ENCODE data around the gene RPS27.
A peak's percentile ranks its signal among the peaks of the same experiment; 100 is the strongest.
"Not testable (repeated sequence)": the region's sequence is repeated elsewhere in the genome, so short reads cannot be mapped to it uniquely, and the experiment has no call there.

RPS27 gene

DNA sequence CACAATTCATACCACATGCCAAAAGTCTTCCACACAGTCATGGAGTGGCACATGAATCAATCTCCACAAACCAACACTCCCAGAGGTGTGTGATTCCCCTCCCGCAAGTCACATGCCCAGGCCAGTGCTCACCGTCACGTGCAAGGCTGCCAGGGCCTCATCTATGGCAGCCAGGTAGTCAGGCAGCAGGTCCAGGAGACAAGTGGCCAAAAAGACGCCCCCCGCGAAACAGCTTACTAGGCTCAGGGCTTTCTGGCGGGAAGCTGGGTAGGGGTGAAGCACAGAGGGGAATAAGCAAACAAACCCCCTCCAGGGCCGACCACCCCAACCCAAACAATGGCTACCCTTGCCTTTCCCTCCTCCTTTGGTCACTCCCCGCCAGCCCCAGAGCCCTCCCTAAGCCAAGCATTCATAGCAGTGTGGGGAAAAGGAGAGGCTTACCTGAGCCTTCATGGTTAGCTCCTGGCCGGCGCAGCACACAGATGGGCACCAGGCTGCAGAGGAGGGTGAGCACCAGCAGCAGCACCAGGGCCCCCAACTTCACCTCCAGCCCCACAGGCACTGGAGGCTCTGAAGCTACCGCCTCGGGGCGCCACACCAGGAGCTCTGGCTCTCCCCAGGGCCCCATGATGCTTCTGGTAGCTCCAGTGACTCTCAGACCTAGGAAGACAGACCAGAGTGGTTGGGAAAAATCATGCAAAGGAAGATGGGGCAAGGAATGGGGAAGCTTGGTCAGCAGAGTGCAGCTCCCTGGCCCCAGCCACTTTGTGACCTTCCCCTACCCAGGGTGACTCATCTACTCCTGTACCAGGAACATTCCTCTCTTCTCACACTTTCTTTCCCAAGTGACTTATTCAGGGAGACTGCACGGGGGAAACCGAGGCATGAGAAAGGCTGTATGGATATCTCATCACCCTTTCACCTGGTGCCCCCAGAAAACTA is 28.2 kb upstream of the RPS27 start:
- DNase-seq = no peak

DNA sequence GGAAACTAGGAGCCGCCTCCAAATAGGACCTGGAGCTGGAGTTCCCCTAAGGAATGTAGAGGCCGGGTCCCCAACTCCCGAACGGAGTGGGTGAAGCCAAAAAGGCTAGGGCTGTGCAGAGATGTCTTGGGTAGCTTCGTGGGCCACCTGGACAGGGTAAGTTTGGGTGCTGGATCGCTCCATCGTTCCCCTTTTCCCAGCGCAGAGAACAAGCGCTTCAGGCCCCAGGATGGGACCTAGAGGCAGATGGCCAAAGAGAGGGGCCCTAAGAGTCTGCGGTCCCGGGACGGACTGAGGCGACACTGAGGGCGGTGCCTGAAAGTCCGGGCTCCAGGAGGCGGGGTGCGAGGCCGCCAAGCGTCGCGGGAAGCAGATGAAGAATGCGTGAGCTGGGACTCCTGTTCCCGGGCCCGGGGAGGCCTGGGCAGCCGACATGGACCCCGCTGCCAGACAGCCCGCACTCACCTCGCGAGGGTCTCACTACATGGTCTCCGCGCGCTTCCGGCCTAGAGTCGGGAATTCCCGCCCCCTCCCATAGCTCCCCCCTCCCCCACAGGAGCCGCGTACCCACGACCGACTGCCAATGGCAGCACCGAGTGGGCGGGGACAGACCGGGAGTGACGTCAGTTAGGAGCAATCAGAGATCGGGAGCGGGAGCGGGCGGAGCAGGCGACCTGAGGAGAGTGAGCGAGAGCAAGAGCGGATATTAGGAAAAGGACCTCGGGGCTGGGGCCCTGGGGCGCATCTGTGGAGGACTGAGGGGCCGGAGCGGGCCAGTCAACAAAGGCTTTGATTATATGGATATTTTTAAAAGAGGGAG is 27.3 kb upstream of the RPS27 start, which contains the start of gene SLC39A1:
SLC39A1 (minus strand) TSS at position 508 of the 820 bp plus-strand sequence. CDS start 822 bp downstream, outside the sequence.
- DNase-seq = peak; percentile 77 to 88 (median 81)

GRCh38 chr1:153963850-153964331 is 26.7 kb upstream of the RPS27 start:
- no peak for DNase-seq

DNA sequence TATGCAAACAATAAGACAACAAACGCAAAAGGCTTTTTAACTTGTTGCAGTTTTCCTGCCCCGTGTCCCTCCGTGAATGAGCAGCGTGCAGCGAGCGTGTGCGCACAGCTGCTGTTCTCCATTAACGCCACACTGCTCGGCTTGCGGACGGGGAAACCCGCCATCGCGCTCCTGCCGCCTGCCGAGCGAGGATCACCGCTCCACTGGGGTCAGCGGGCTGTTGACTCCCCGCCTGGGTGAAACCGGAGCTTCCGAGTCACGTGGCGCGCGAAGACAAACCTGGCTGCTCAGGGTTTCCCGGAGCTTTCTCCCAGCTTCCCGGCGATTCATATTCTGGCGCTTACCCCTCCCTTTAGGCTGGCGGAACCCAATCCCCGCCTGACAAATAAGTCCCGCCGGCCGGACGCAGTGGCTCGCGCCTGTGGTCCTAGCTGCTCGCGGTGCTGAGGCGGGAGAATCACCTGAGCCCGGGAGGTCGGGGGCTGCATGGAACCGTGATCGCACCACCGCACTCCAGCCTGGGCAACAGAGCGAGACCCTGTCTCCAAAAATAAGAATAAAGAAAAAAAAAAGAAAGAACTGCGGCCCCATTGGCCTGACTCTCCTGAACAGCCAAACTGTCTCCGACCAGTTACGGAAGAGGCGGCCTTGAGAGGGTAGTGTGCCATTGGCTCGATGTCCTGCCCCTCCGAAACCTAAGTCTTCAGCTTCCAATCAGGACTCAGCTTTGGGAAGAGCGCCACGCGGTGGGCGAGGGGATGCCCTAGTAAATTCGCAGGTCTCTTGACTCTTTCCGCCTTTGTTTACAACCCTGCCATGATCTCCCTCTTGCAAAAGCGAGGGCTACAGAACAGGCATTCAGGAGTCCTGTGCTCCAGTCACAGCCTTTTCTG is 23.2 kb upstream of the RPS27 start, which contains the start of gene CREB3L4:
CREB3L4 (plus strand) TSS at position 796 of the 893 bp plus-strand sequence. CDS start 624 bp downstream, outside the sequence.
- peak; percentile 39 to 70 (median 52) for DNase-seq

GRCh38 chr1:153968000-153968363 is 22.6 kb upstream of the RPS27 start:
- no peak for DNase-seq

DNA sequence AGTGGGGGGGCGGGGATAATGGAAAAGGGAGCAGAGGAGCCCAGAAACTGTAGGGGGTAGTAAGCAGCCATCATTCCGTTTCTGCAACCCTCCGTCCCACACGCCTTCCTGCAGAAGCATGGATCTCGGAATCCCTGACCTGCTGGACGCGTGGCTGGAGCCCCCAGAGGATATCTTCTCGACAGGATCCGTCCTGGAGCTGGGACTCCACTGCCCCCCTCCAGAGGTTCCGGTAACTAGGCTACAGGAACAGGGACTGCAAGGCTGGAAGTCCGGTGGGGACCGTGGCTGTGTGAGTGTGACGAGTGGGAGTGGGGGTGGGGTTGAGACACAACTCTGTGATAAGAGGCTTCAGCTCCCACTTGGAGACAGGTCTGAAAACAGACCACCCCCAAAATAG is 22.2 kb upstream of the RPS27 start:
- DNase-seq = no peak

- no peak for DNase-seq
Observed at GRCh38 chr1:153968972-153969371, 21.6 kb upstream of the RPS27 start.

DNA sequence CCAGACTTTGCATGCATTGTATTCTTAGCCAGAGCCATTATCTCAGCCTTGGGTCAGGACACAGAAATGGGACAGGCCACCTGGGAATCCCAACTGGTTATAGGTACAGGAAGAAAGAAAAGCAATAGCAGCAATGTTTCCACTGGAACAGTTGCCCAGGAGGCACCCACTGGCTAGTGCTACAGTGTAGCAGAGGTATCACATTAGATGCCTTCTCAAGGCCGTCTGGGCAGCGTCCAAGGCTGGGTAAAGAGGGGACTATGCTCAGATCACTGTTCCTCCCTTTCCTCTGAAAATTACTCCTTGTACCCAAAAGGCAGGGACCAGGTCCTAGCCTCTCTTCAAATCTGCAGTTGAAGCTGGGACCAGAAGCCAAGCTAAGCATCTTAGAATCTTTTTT is 20.2 kb upstream of the RPS27 start:
- DNase-seq = no peak

DNA sequence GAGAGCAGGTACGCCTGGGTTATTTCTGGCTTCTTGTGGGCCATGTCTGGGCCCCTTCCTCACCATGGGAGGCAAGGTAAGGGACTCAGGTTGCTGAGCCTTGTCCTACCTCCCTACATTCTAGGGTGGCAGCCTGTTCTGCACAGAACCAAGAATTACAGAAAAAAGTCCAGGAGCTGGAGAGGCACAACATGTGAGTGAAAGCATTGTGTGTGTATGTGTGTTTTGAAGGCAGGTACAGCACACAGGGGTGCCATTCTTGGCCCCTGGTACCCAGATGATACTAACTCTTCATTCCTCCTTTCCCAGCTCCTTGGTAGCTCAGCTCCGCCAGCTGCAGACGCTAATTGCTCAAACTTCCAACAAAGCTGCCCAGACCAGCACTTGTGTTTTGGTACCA is 17.5 kb upstream of the RPS27 start:
- DNase-seq = no peak

DNA sequence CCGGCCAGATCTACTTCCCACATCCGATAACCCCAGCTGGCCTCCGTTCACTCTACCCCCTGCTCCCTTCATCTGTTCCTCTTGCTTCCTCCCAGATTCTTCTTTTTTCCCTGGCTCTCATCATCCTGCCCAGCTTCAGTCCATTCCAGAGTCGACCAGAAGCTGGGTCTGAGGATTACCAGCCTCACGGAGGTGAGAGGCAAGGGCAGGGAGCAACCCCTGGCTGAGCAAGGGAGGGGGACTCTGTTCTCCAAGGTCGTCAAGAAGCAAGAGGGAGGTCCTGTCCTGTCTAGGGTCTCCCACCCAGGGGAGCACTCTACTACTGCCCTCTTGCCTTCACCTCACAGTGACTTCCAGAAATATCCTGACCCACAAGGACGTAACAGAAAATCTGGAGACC is 17.0 kb upstream of the RPS27 start:
- DNase-seq = no peak

GRCh38 chr1:153976819-153977249 is 13.7 kb upstream of the RPS27 start:
- DNase-seq = no peak

GRCh38 chr1:153977250-153978240 is 13.0 kb upstream of the RPS27 start, which contains the start of gene JTB:
TSS of gene JTB (minus strand) at chr1:153977674. CDS start at chr1:153977252, 422 bp downstream.
- peak; percentile 44 to 75 (median 62) for DNase-seq

GRCh38 chr1:153978274-153978909 is 12.2 kb upstream of the RPS27 start:
- DNase-seq = no peak

DNA sequence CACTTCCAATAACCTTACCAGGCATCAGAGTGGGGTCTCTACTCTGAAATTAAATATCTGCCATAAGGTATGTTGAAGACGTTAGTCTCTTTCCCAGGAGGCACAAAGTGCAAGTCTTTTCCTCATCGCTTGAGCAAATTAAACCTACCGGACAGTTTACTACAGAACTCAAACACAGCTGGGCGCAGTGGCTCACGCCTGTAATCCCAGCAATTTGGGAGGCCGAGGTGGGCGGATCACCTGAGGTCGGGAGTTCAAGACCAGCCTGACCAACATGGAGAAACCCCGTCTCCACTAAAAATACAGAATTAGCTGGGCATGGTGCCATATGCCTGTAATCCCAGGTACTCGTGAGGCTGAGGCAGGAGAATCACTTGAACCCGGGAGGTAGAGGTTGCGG is 11.5 kb upstream of the RPS27 start:
- not testable (repeated sequence) for DNase-seq

- DNase-seq = not testable (repeated sequence)
Observed at GRCh38 chr1:153981735-153982134, 8.8 kb upstream of the RPS27 start.

- no peak for DNase-seq
Observed at GRCh38 chr1:153984123-153984894, 6.3 kb upstream of the RPS27 start.

- no peak for DNase-seq
Observed at GRCh38 chr1:153985341-153985912, 5.1 kb upstream of the RPS27 start.

DNA sequence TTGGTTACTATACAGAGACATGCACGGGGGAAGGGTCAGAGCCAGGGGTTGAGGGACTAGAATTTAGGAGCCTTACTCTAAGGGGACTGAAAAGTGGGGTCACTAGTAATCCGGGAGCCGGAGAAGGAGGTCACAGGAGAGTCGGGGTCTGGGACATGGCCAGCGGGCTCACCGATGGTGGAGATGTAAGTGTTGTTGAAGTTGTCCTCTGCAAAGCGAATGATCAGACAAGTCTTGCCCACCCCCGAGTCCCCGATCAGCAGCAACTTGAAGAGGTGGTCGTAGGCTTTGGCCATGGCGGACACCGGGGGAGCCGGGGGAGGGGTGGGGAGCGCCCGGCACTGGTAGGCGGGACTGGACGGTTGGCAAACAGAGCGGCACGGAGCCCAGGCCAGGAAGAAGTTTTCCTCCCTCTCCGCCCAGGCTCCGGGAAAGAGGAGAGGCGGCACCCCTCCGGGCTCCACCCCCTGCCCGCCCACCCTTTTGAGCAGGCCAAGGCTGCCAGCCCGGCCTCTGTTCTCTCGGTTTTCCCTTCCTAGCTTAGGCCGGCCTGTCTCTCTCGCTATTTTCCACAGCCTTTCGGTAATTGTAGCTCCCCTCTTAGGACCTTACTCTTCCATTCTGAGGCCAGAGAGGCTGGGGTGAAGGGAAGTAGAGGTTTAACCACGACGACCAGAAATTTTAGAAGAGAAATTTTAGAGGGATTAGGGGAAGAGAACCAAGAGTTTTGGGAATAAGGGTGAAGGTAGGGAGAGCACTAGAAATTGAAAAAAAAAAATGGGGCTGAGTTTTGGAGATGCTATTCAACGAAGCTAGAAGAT is 4.4 kb upstream of the RPS27 start, which contains the start of gene RAB13:
RAB13 (minus strand) TSS at position 399 of the 821 bp plus-strand sequence; CDS start at position 296, 103 bp downstream.
- DNase-seq = no peak
